ENCODE data around the gene FBXL7.

- TF ChIP-seq CTCF (IDR thresholded peaks at IDR 0.05) (no peak), POLR2A (IDR thresholded peaks at IDR 0.05) (no peak)
These were observed 50.6 kb downstream of the FBXL7 start for GRCh38 chr5:15550502-15551112.
